Measurements from ENCODE around the gene CFAP46. TPM values are rescaled to one million over a fixed set of nuclear protein-coding genes. Genes with fewer than 3 reads are reported as not detected.
"Not testable (repeated sequence)": the region's sequence is repeated elsewhere in the genome, so short reads cannot be mapped to it uniquely, and the experiment has no call there.

CFAP46 gene
- total and polyA plus RNA-seq, 2 donors: 0.09 to 0.34 TPM

- WGBS: 80% methylated on average over 9 of the region's 9 CpGs
- H3K27me3 ChIP-seq (ENCODE audit: control insufficient read depth in 2 of 2, insufficient read depth in 1 of 2, low read length in 1 of 2): peaks cover 2 to 26% of the 10 kb centered on the region in 2 donors
- H3K4me3 ChIP-seq (ENCODE audit: low read length in 2 of 2): no peak overlapping the region
- no peak overlapping the region for H3K27ac ChIP-seq (ENCODE audit: low read depth in 1 of 2, low read length in 1 of 2)
- H3K9me3 ChIP-seq (ENCODE audit: control insufficient read depth in 2 of 2, insufficient read depth in 1 of 2, low read length in 1 of 2): no peaks in the 10 kb centered on the region
- no peaks in the 10 kb centered on the region for H3K36me3 ChIP-seq (ENCODE audit: control insufficient read depth in 2 of 2, insufficient read depth in 2 of 2, low read length in 1 of 2)
- DNase-seq (ENCODE audit: low read depth in 6 of 9, low spot score in 9 of 9): no peak
- peaks cover 0 to 3% of the 10 kb centered on the region in 2 donors for H3K4me1 ChIP-seq (ENCODE audit: control insufficient read depth in 2 of 2, insufficient read depth in 2 of 2, low read length in 2 of 2)
These were observed 52.1 kb downstream of the CFAP46 start for GRCh38 chr10:132890301-132890700.

GRCh38 chr10:132889556-132889955 is 52.8 kb downstream of the CFAP46 start:
- Histone ChIP-seq H3K36me3 (ENCODE audit: control insufficient read depth in 2 of 2, insufficient read depth in 2 of 2, low read length in 1 of 2) (no peaks in the 10 kb centered on the region), H3K27ac (ENCODE audit: low read depth in 1 of 2, low read length in 1 of 2) (no peak overlapping the region), H3K4me3 (ENCODE audit: low read length in 2 of 2) (no peak overlapping the region), H3K27me3 (ENCODE audit: control insufficient read depth in 2 of 2, insufficient read depth in 1 of 2, low read length in 1 of 2) (peaks cover 2 to 23% of the 10 kb centered on the region in 2 donors), H3K9me3 (ENCODE audit: control insufficient read depth in 2 of 2, insufficient read depth in 1 of 2, low read length in 1 of 2) (no peaks in the 10 kb centered on the region), H3K4me1 (ENCODE audit: control insufficient read depth in 2 of 2, insufficient read depth in 2 of 2, low read length in 2 of 2) (peaks cover 0 to 3% of the 10 kb centered on the region in 2 donors)
- WGBS: 89% methylated on average over 16 of the region's 16 CpGs
- DNase-seq (ENCODE audit: low read depth in 6 of 9, low spot score in 9 of 9): no peak

- Histone ChIP-seq H3K27ac (ENCODE audit: low read depth in 1 of 2, low read length in 1 of 2) (no peak overlapping the region), H3K4me3 (ENCODE audit: low read length in 2 of 2) (no peak overlapping the region), H3K4me1 (ENCODE audit: control insufficient read depth in 2 of 2, insufficient read depth in 2 of 2, low read length in 2 of 2) (peaks cover 0 to 3% of the 10 kb centered on the region in 2 donors), H3K9me3 (ENCODE audit: control insufficient read depth in 2 of 2, insufficient read depth in 1 of 2, low read length in 1 of 2) (no peaks in the 10 kb centered on the region), H3K36me3 (ENCODE audit: control insufficient read depth in 2 of 2, insufficient read depth in 2 of 2, low read length in 1 of 2) (no peaks in the 10 kb centered on the region), H3K27me3 (ENCODE audit: control insufficient read depth in 2 of 2, insufficient read depth in 1 of 2, low read length in 1 of 2) (peaks cover 2 to 25% of the 10 kb centered on the region in 2 donors)
- WGBS: 88% methylated on average over 16 of the region's 16 CpGs
- no peak for DNase-seq (ENCODE audit: low read depth in 6 of 9, low spot score in 9 of 9)
These were observed 53.4 kb downstream of the CFAP46 start for GRCh38 chr10:132888898-132889490.

DNA sequence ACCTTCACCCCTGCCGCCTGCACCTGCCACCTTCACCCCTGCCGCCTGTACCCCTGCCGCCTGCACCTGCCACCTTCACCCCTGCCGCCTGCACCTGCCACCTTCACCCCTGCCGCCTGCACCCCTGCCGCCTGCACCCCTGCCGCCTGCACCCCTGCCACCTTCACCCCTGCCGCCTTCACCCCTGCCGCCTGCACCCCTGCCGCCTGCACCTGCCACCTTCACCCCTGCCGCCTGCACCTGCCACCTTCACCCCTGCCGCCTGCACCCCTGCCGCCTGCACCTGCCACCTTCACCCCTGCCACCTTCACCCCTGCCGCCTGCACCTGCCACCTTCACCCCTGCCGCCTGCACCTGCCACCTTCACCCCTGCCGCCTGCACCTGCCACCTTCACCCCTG is 53.9 kb downstream of the CFAP46 start:
- not testable (repeated sequence) for H3K27ac ChIP-seq (ENCODE audit: low read depth in 1 of 2, low read length in 1 of 2); H3K4me1 ChIP-seq (ENCODE audit: control insufficient read depth in 2 of 2, insufficient read depth in 2 of 2, low read length in 2 of 2); H3K9me3 ChIP-seq (ENCODE audit: control insufficient read depth in 2 of 2, insufficient read depth in 1 of 2, low read length in 1 of 2); H3K36me3 ChIP-seq (ENCODE audit: control insufficient read depth in 2 of 2, insufficient read depth in 2 of 2, low read length in 1 of 2); DNase-seq (ENCODE audit: low read depth in 6 of 9, low spot score in 9 of 9); H3K4me3 ChIP-seq (ENCODE audit: low read length in 2 of 2)
- H3K27me3 ChIP-seq (ENCODE audit: control insufficient read depth in 2 of 2, insufficient read depth in 1 of 2, low read length in 1 of 2): peaks cover 2 to 22% of the 10 kb centered on the region in 2 donors
- WGBS: 92% methylated on average over 16 of the region's 16 CpGs

DNA sequence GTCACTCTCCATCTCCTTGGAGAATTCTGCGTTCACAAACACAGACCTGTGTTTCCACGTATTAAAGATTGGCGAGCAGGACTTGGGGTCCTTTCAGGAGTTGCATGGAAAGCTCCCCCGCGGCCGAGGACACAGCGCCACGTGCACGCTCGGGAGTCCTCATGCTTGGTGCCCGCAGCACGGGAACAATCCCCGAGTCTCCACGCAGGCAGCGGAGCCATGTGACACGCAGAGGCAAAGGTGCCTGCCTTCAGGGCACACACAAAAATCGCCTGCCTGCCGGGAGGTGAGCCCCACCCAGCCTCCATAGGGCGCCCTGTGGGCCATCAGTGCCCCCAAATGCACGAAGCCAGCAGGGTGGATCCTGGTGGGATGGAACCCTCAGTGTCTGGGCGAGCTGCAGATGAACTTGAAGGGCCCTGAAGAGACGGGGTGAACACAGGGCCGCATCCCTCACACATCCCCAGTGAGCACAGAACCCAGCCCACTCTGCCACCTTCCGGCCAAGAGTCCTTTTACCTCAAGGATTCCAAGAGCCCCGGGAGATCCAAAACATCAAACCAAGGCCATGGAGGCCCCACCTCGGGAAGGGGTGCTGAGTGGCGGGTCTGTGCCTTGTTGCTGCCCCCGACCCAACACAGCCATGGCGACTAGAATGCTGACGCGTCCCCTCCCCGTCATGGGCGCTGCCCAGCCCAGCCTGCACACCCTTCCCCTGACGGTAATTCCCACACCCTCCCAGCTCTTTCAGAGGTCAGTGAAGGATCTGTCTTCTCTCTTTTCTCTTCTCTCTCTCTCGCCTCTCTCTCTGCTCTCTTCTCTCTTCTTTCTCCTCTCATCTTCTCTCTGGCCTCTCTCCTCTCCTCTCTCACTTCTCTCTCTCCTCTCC is 55.9 kb downstream of the CFAP46 start:
- H3K4me3 ChIP-seq (ENCODE audit: low read length in 2 of 2): no peak overlapping the region
- H3K36me3 ChIP-seq (ENCODE audit: control insufficient read depth in 2 of 2, insufficient read depth in 2 of 2, low read length in 1 of 2): no peaks in the 10 kb centered on the region
- H3K4me1 ChIP-seq (ENCODE audit: control insufficient read depth in 2 of 2, insufficient read depth in 2 of 2, low read length in 2 of 2): no peaks in the 10 kb centered on the region
- peaks cover 4 to 18% of the 10 kb centered on the region in 2 donors for H3K27me3 ChIP-seq (ENCODE audit: control insufficient read depth in 2 of 2, insufficient read depth in 1 of 2, low read length in 1 of 2)
- DNase-seq (ENCODE audit: low read depth in 6 of 9, low spot score in 9 of 9): no peak
- 76% methylated on average over 35 of the region's 35 CpGs for WGBS
- no peak overlapping the region for H3K27ac ChIP-seq (ENCODE audit: low read depth in 1 of 2, low read length in 1 of 2)
- H3K9me3 ChIP-seq (ENCODE audit: control insufficient read depth in 2 of 2, insufficient read depth in 1 of 2, low read length in 1 of 2): peaks cover 0 to 1% of the 10 kb centered on the region in 2 donors

DNA sequence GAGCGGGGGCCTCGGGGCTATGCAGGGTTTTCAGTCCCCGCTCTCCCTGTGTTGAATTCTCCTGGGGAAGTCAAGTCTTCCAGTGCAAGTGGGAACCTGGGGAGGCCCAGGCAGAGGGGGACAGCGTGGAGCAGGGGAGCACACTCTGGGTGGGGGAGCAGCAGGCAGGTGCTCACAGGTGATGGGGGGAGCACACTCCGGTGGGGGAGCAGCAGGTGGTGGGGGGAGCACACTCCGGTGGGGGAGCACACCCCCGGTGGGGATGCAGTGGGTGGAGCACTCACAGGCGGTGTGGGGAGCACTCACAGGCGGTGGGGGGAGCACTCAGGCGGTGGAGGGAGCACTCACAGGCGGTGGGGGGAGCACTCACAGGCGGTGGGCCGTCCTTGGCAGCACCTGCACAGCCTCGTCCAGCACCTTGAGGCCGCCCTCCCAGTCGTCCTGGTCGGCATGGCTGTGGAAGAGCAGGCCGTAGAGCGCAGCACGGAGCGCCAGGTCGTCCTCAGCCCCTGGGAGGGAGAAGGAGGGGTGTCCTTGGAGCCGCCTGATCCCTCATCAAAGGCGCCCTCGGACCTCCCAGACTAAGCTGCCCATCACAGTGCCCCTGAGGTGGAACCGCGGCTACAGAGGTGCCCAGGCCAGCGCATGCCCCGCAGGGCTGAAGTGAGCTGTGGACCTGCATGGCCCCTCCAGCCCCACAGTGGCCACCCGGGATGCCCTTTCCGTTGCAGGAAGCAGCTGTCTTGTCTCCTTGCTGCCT is 56.7 kb downstream of the CFAP46 start:
- Histone ChIP-seq H3K27ac (ENCODE audit: low read depth in 1 of 2, low read length in 1 of 2) (no peak overlapping the region), H3K36me3 (ENCODE audit: control insufficient read depth in 2 of 2, insufficient read depth in 2 of 2, low read length in 1 of 2) (no peaks in the 10 kb centered on the region), H3K9me3 (ENCODE audit: control insufficient read depth in 2 of 2, insufficient read depth in 1 of 2, low read length in 1 of 2) (peaks cover 0 to 1% of the 10 kb centered on the region in 2 donors), H3K27me3 (ENCODE audit: control insufficient read depth in 2 of 2, insufficient read depth in 1 of 2, low read length in 1 of 2) (peaks cover 4 to 20% of the 10 kb centered on the region in 2 donors), H3K4me3 (ENCODE audit: low read length in 2 of 2) (no peak overlapping the region), H3K4me1 (ENCODE audit: control insufficient read depth in 2 of 2, insufficient read depth in 2 of 2, low read length in 2 of 2) (no peaks in the 10 kb centered on the region)
- DNase-seq (ENCODE audit: low read depth in 6 of 9, low spot score in 9 of 9): no peak
- WGBS: 89% methylated on average over 31 of the region's 31 CpGs

GRCh38 chr10:132884691-132885271 is 57.6 kb downstream of the CFAP46 start:
- H3K27ac ChIP-seq (ENCODE audit: low read depth in 1 of 2, low read length in 1 of 2): no peak overlapping the region
- peaks cover 4 to 29% of the 10 kb centered on the region in 2 donors for H3K27me3 ChIP-seq (ENCODE audit: control insufficient read depth in 2 of 2, insufficient read depth in 1 of 2, low read length in 1 of 2)
- no peaks in the 10 kb centered on the region for H3K4me1 ChIP-seq (ENCODE audit: control insufficient read depth in 2 of 2, insufficient read depth in 2 of 2, low read length in 2 of 2)
- no peak overlapping the region for H3K4me3 ChIP-seq (ENCODE audit: low read length in 2 of 2)
- H3K9me3 ChIP-seq (ENCODE audit: control insufficient read depth in 2 of 2, insufficient read depth in 1 of 2, low read length in 1 of 2): peaks cover 0 to 1% of the 10 kb centered on the region in 2 donors
- 93% methylated on average over 28 of the region's 28 CpGs for WGBS
- DNase-seq (ENCODE audit: low read depth in 6 of 9, low spot score in 9 of 9): no peak
- H3K36me3 ChIP-seq (ENCODE audit: control insufficient read depth in 2 of 2, insufficient read depth in 2 of 2, low read length in 1 of 2): no peaks in the 10 kb centered on the region

GRCh38 chr10:132884041-132884440 is 58.3 kb downstream of the CFAP46 start:
- peaks cover 4 to 34% of the 10 kb centered on the region in 2 donors for H3K27me3 ChIP-seq (ENCODE audit: control insufficient read depth in 2 of 2, insufficient read depth in 1 of 2, low read length in 1 of 2)
- H3K36me3 ChIP-seq (ENCODE audit: control insufficient read depth in 2 of 2, insufficient read depth in 2 of 2, low read length in 1 of 2): no peaks in the 10 kb centered on the region
- H3K9me3 ChIP-seq (ENCODE audit: control insufficient read depth in 2 of 2, insufficient read depth in 1 of 2, low read length in 1 of 2): peaks cover 0 to 1% of the 10 kb centered on the region in 2 donors
- 75% methylated on average over 18 of the region's 18 CpGs for WGBS
- H3K4me3 ChIP-seq (ENCODE audit: low read length in 2 of 2): no peak overlapping the region
- no peak overlapping the region for H3K27ac ChIP-seq (ENCODE audit: low read depth in 1 of 2, low read length in 1 of 2)
- DNase-seq (ENCODE audit: low read depth in 6 of 9, low spot score in 9 of 9): no peak
- H3K4me1 ChIP-seq (ENCODE audit: control insufficient read depth in 2 of 2, insufficient read depth in 2 of 2, low read length in 2 of 2): no peaks in the 10 kb centered on the region
